Left colon (tissue), 2 donors: ENCODE measurements around the gene TYMS. TPM values are rescaled to one million over a fixed set of nuclear protein-coding genes. Genes with fewer than 3 reads are reported as not detected.
"Not testable (repeated sequence)": the region's sequence is repeated elsewhere in the genome, so short reads cannot be mapped to it uniquely, and the experiment has no call there.

Experiments used
- ATAC-seq: fragments of 200-7000 bp; cut with Tn5 transposase; one replicate; pipeline ENCODE4 v1.9.1; 2020; ENCODE audit warnings: mild to moderate bottlenecking, moderate library complexity
- DNase-seq, 2 donors: peaks; one replicate each; pipeline ENCODE4 v3.0.0-alpha.2; 2020
- intact Hi-C, 2 donors: fragments of 100-400 bp; cut with DNase I in 1 of 2; cut with micrococcal nuclease in 1 of 2; formaldehyde crosslinking; loops; one replicate each; pipeline versions ENCODE4 v1.11.2 to v1.14.0; 2022; cut with DNase I, micrococcal nuclease
- total RNA-seq, 2 donors: library from RNA; stranded (reverse); fragmentation: NEBNext Ultra II Directional; extraction: Animal tissue kit (Norgen Biotek cat#: 25700); gene quantifications; one replicate each; pipeline ENCODE4 v1.2.1, GENCODE V29; 2021
- donor health status: DM: no; HTN: no; CAD: no.
- donor health status: DM: yes; HTN: yes; CAD: no.

Gene TYMS
- total RNA-seq, 2 donors from 2014 or later: 10.5 to 29.3 TPM

- no peak for DNase-seq
- intact Hi-C loops: no loop called here
- ATAC-seq: no peak
Observed at GRCh38 chr18:671405-671804, 14.0 kb downstream of the TYMS start.

- DNase-seq: no peak
- no peak for ATAC-seq
- intact Hi-C loops: no loop called here
Observed at GRCh38 chr18:673317-673716, 15.9 kb downstream of the TYMS start.

GRCh38 chr18:673769-674168 lies 16.3 kb downstream of the TYMS start:
- DNase-seq: no peak
- no peak for ATAC-seq
- intact Hi-C loops: no loop called here

GRCh38 chr18:675307-675706 lies 17.9 kb downstream of the TYMS start:
- ATAC-seq: no peak
- intact Hi-C loops: no loop called here

GRCh38 chr18:676069-676468 lies 18.6 kb downstream of the TYMS start:
- ATAC-seq: no peak

More at GRCh38 chr18:675307-675706, 17.9 kb downstream of the TYMS start:
- no peak for DNase-seq

GRCh38 chr18:676736-677135 lies 19.3 kb downstream of the TYMS start:
- ATAC-seq: no peak
- intact Hi-C loops: no loop called here

More at GRCh38 chr18:676069-676468, 18.6 kb downstream of the TYMS start:
- DNase-seq: no peak
- intact Hi-C loops: no loop called here

DNA sequence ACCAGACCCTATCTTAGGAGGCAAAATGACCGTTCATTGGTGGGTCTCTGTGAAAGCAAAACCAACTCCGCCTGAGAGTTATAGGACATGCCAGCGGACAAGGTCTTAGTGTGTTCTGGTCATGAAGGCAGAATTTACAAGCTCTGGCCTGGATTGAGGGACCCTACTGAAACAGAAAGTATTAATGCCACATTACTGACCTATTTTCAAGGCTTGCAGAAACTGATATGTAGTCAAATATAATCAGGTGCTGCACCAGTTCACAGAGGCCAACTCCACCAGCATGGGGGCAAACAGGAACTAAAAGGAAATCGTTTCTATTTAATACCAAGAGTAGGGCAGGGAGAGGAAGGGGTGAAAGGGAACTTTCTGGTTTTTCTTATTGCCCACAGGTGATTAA lies 19.7 kb downstream of the TYMS start:
- ATAC-seq: no peak
- intact Hi-C loops: no loop called here

More at GRCh38 chr18:676736-677135, 19.3 kb downstream of the TYMS start:
- DNase-seq: no peak

GRCh38 chr18:677951-678381 lies 20.5 kb downstream of the TYMS start:
- intact Hi-C loops: no loop called here
- DNase-seq: no peak
- ATAC-seq: no peak

More for the DNA sequence above, 19.7 kb downstream of the TYMS start:
- no peak for DNase-seq

DNA sequence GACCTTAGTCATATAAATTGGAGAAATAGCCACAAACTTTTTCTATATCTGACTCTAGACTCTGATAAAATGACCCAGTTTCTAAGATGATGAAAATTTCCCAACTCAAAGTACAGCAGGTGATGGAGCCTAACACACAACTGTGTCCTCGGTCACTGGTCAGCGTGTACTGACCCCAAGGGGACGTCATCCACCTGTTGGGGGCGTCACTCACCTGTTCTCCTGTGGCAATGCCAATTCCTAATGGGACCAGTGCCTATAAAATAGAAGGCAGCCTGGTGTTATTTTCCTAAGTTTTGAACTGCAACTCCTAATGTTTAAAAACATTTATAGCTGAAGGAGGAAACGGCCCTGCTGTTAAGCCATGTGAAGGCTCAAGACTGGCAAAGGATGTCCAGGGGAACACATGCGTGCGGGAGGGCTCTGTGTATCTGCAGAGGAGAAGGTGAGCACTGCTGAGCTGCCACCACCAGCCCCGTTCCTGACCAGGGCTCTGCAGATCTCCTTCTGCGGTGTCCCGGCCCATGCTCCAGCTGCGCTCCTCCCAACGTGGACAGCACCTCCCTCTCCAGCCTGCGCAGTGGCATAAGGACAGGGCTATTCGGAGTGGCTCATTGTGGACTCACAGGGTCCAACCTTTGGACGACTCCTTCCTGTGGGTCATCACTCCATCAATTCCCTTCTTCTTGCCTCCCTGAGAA lies 21.2 kb downstream of the TYMS start:
- intact Hi-C loops: no loop called here
- DNase-seq: no peak
- ATAC-seq: no peak

- ATAC-seq (no peak), DNase-seq (no peak)
- intact Hi-C loops: no loop called here
Observed at GRCh38 chr18:679516-679915, 22.1 kb downstream of the TYMS start.

DNA sequence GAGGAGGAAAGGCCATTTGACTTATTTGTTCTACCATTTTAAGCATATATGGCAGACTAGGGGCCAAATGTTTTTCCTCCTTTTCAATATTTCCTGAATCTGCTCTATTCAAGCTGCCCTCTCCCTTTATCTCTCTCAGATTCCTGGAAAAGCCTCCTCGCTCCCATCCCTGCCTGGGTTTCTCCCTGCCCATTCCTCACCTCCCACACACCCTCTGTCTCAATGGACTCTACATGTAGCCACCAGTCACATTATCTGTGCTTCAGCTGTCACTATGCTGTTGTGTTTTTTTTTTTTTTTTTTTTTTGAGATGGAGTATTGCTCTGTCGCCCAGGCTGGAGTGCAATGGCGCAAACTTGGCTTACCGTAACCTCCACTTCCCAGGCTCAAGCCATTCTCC lies 22.9 kb downstream of the TYMS start:
- ATAC-seq: no peak
- intact Hi-C loops: no loop called here
- DNase-seq: no peak

DNA sequence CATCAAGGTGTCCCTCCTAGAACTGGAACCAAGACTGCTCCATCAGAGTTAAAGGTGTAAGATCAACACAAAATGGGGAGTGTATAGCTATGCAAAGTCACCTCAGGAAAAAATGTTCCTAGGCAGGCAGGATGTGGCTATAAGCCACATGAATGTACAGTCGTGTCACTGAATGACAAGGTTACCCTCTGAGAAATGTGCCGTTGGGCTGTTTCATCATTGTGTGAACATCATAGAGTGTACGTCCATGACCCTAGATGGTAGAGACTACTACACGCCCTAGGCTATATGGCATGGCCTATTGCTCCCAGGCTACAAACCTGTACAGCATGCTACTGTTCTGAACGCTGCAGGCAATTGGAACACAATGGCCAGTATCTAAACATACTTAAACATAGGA lies 24.5 kb downstream of the TYMS start:
- DNase-seq: no peak
- no peak for ATAC-seq
- intact Hi-C loops: no loop called here

DNA sequence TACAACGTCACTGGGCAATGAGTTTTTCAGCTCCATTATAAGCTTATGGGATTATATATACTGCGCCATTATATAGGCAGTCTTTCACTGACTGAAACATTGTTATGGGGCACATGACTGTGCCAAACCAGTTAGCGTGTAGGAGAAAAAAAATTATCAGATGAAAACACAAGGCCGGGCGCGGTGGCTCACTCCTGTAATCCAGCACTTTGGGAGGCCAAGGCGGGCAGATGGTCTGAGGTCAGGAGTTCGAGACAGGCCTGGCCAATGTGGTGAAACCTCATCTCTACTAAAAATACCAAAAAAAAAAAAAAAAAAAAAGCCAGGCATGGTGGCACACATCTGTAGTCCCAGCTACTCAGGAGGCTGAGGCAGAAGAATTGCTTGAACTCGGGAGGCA lies 25.0 kb downstream of the TYMS start:
- ATAC-seq, intact Hi-C loops, DNase-seq: not testable (repeated sequence)

GRCh38 chr18:682833-683232 lies 25.4 kb downstream of the TYMS start:
- intact Hi-C loops: no loop called here
- DNase-seq (no peak), ATAC-seq (peak; percentile 44)

DNA sequence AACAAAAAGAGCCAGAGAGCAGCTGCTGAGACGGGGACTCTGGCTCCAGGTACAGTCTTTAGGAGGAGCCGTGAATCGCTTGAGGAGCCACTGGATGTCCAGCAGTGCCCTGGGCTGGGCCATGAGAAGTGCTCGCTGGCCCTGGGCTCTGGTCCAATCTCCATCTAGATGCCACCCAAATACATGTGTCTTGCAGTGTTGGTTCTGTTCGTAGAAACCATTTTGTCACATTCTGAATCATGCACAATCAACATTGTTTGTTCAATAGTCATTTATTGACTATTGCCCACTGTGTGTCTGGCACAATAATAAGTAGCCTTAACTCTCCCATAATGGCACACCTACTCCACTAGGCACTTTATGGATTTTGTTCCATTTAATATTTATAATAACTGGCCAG lies 26.1 kb downstream of the TYMS start:
- intact Hi-C loops: no loop called here
- peak; percentile 11 for ATAC-seq
- DNase-seq: no peak

DNA sequence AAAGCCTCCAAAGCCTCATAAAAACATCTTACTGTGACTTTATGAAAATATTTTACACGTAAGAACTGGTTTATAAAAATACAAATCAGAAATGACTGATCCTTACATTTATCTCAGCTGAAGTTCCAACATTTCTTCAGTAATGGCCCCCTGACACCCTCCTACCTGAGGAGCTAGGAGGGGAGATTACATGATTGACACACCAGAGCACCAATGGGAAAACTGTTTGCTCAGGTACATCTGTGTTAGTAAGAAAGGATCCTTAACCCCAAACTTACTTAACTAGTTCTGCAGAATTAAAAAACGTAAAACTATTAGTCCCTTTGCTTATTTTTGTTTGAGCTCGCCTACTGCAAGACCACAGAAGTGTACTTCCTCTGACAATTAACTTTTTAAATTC lies 28.0 kb downstream of the TYMS start:
- intact Hi-C loops: no loop called here
- ATAC-seq (no peak), DNase-seq (no peak)

- ATAC-seq: no peak
- DNase-seq: no peak
Observed at GRCh38 chr18:686339-687111, 29.1 kb downstream of the TYMS start.

GRCh38 chr18:688323-688722 lies 30.9 kb downstream of the TYMS start:
- peak; percentile 16 for ATAC-seq
- DNase-seq: no peak
- intact Hi-C loops: no loop called here

More at GRCh38 chr18:686339-687111, 29.1 kb downstream of the TYMS start:
- intact Hi-C loops: no loop called here

DNA sequence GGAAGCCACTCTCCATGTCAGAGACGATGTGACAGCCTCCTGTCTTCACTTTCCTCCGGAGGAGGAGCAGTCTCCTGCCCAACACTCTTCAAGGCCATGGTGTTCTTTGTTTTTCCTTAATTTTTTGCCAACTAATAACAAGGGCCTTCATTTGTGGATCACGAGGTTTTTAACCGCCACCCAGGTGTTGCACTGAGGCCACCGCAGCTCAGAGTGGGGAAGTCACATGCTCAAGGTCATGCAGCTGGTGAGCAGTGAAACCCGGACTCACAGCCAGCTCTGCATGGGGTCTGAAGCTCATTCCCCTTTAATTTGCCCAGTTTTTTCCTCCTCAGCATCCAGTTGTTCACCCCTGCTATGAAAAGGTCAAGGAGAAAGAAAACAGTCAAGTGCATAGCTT lies 35.4 kb downstream of the TYMS start:
- intact Hi-C loops: no loop called here
- ATAC-seq: no peak
- DNase-seq: no peak

GRCh38 chr18:693466-694187 lies 36.2 kb downstream of the TYMS start:
- DNase-seq: no peak
- ATAC-seq: no peak
- intact Hi-C loops: no loop called here
